ENCODE measurements around the gene NSG2. TPM values are rescaled to one million over a fixed set of nuclear protein-coding genes. Genes with fewer than 3 reads are reported as not detected.

NSG2 gene
- total RNA-seq, 1 donor: not detected

DNA sequence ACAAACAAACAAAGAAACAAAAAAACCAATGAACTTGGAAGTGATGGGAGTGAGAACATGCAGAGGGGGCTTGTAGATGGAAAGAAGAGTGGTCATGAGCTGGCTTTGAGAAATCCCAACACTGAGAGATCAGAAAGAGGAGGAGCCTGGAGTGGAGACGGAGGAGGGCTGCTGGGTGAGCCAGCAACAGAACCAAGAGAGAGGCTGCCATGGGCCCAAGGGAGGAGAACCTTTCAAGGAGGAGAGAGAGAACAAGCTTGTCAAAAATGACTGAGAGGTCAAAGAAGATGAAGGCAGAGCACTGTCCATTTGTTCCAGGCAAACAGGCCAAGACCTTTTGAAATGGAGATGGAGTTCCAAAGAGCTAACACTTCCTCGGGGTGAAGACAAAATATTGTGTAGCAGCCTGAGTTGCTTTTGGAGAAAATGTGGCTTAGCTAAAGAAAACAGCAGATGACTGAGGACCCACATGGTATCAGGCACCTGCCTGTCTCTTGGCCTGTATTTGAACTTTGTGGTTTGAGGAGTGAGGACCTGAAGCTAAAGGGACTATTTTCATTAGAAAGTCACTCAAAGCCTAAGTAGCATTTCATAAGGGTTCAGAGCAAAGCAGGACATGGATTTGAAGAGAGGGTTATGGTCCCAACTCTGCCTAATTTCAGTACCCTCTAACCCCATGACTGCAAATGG lies 13.1 kb downstream of the NSG2 start:
- no peaks in the 10 kb centered on the region for H3K79me2 ChIP-seq (ENCODE audit: insufficient read depth, low read length)
- H3K27ac ChIP-seq (ENCODE audit: low read depth, low read length): no peak overlapping the region
- TF ChIP-seq, protein P1, sequence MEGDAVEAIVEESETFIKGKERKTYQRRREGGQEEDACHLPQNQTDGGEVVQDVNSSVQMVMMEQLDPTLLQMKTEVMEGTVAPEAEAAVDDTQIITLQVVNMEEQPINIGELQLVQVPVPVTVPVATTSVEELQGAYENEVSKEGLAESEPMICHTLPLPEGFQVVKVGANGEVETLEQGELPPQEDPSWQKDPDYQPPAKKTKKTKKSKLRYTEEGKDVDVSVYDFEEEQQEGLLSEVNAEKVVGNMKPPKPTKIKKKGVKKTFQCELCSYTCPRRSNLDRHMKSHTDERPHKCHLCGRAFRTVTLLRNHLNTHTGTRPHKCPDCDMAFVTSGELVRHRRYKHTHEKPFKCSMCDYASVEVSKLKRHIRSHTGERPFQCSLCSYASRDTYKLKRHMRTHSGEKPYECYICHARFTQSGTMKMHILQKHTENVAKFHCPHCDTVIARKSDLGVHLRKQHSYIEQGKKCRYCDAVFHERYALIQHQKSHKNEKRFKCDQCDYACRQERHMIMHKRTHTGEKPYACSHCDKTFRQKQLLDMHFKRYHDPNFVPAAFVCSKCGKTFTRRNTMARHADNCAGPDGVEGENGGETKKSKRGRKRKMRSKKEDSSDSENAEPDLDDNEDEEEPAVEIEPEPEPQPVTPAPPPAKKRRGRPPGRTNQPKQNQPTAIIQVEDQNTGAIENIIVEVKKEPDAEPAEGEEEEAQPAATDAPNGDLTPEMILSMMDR (IDR thresholded peaks at IDR 0.05; ENCODE audit: extremely low read depth, low read depth, low read length): no peak
- H2AFZ ChIP-seq (ENCODE audit: low read length): no peak overlapping the region
- H3K36me3 ChIP-seq (ENCODE audit: insufficient read depth, low read length): no peaks in the 10 kb centered on the region
- no peak for DNase-seq (ENCODE audit: insufficient read length, low spot score, missing footprints)
- no peaks in the 10 kb centered on the region for H3K27me3 ChIP-seq (ENCODE audit: insufficient read depth, low read length)
- H4K20me1 ChIP-seq (ENCODE audit: insufficient read depth, low read length): no peaks in the 10 kb centered on the region
- H3K9me3 ChIP-seq (ENCODE audit: low read depth, low read length): no peaks in the 10 kb centered on the region
- H3K4me3 ChIP-seq (ENCODE audit: insufficient read depth, low read length): no peak overlapping the region
- no peak overlapping the region for H3K4me2 ChIP-seq (ENCODE audit: insufficient read depth, low read length)
- no peaks in the 10 kb centered on the region for H3K4me1 ChIP-seq (ENCODE audit: insufficient read depth, low read length)

DNA sequence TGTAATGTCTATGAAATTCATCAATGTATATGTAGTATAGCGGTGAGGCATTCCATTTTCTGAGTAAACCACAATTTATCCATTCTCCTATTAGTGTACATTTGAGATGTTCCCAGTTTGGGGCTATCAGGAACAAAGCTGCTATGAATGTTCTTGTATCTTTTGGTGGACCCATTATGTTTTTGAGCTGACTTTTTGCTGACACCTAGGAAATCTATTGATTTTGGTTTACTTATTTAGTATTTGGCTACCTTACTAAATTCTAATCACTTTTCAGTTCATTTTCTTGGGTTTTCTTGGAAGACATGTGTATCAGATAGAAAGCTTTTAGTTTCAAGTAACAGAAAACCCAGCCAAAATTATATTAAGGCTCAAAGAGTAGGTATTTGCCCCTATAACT lies 13.7 kb downstream of the NSG2 start:
- no peaks in the 10 kb centered on the region for H4K20me1 ChIP-seq (ENCODE audit: insufficient read depth, low read length)
- H2AFZ ChIP-seq (ENCODE audit: low read length): no peak overlapping the region
- H3K4me2 ChIP-seq (ENCODE audit: insufficient read depth, low read length): no peak overlapping the region
- no peak overlapping the region for H3K4me3 ChIP-seq (ENCODE audit: insufficient read depth, low read length)
- no peaks in the 10 kb centered on the region for H3K36me3 ChIP-seq (ENCODE audit: insufficient read depth, low read length)
- no peaks in the 10 kb centered on the region for H3K79me2 ChIP-seq (ENCODE audit: insufficient read depth, low read length)
- H3K9me3 ChIP-seq (ENCODE audit: low read depth, low read length): no peaks in the 10 kb centered on the region
- TF ChIP-seq, protein P1 (IDR thresholded peaks at IDR 0.05; ENCODE audit: extremely low read depth, low read depth, low read length): no peak
- H3K4me1 ChIP-seq (ENCODE audit: insufficient read depth, low read length): no peaks in the 10 kb centered on the region
- H3K27me3 ChIP-seq (ENCODE audit: insufficient read depth, low read length): no peaks in the 10 kb centered on the region
- DNase-seq (ENCODE audit: insufficient read length, low spot score, missing footprints): no peak
- no peak overlapping the region for H3K27ac ChIP-seq (ENCODE audit: low read depth, low read length)

DNA sequence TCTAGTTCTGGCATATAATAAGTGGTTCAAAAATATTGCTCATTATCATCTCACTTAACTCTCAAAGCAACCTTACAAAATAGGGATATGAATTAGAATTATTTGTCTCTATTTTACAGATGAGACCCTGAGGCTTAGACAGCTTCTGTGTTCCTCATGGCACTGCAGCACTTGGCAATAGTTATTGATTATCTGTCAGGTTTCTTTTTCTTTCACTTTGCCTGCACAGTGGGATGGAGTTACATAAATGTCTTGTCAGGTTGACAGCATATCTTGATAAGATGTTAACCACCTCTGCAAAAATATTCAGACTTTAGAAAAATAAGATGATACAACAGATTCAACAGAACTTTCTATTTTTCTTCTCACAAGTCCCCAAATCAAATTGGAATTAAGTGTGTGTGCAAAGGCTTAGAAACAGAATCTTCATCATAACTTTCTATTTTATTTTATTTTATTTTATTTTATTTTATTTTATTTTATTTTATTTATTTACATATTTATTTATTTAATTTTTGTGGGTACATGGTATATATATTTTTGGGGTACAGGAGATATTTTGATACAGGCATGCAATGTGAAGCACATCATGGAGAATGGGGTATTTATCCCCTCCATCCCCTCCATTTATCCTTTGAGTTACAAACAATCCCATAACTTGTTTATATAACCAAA lies 17.7 kb downstream of the NSG2 start:
- Histone ChIP-seq H2AFZ (ENCODE audit: low read length) (no peak overlapping the region), H3K79me2 (ENCODE audit: insufficient read depth, low read length) (no peaks in the 10 kb centered on the region), H3K27ac (ENCODE audit: low read depth, low read length) (no peak overlapping the region), H3K9me3 (ENCODE audit: low read depth, low read length) (no peaks in the 10 kb centered on the region), H3K4me2 (ENCODE audit: insufficient read depth, low read length) (no peak overlapping the region), H3K4me3 (ENCODE audit: insufficient read depth, low read length) (no peak overlapping the region), H4K20me1 (ENCODE audit: insufficient read depth, low read length) (no peaks in the 10 kb centered on the region), H3K27me3 (ENCODE audit: insufficient read depth, low read length) (no peaks in the 10 kb centered on the region), H3K36me3 (ENCODE audit: insufficient read depth, low read length) (no peaks in the 10 kb centered on the region), H3K4me1 (ENCODE audit: insufficient read depth, low read length) (no peaks in the 10 kb centered on the region)
- DNase-seq (ENCODE audit: insufficient read length, low spot score, missing footprints): no peak
- TF ChIP-seq, protein P1 (IDR thresholded peaks at IDR 0.05; ENCODE audit: extremely low read depth, low read depth, low read length): no peak

DNA sequence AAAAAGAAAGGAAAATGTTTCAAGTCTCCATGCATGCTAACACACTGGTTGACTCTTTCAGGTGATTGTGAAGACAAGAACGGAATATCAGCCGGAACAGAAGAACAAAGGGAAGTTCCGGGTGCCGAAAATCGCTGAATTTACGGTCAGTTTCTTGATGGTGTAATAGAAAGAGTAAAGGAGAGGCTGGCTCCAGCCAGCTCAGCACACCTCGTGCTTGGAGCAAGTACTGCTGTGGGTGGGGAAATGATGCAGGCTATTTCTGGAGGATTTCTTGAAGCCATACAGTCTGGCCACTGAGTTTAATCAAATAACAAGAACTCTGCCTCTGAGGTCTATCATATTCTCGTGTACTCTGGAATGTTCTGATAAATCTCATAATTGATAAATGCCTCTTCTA lies 18.7 kb downstream of the NSG2 start:
- Histone ChIP-seq H3K4me2 (ENCODE audit: insufficient read depth, low read length) (no peak overlapping the region), H3K27me3 (ENCODE audit: insufficient read depth, low read length) (no peaks in the 10 kb centered on the region), H3K27ac (ENCODE audit: low read depth, low read length) (no peak overlapping the region), H4K20me1 (ENCODE audit: insufficient read depth, low read length) (no peaks in the 10 kb centered on the region), H3K4me1 (ENCODE audit: insufficient read depth, low read length) (no peaks in the 10 kb centered on the region), H3K4me3 (ENCODE audit: insufficient read depth, low read length) (no peak overlapping the region), H3K79me2 (ENCODE audit: insufficient read depth, low read length) (no peaks in the 10 kb centered on the region), H2AFZ (ENCODE audit: low read length) (no peak overlapping the region), H3K36me3 (ENCODE audit: insufficient read depth, low read length) (no peaks in the 10 kb centered on the region), H3K9me3 (ENCODE audit: low read depth, low read length) (no peaks in the 10 kb centered on the region)
- TF ChIP-seq, protein P1 (IDR thresholded peaks at IDR 0.05; ENCODE audit: extremely low read depth, low read depth, low read length): no peak
- no peak for DNase-seq (ENCODE audit: insufficient read length, low spot score, missing footprints)

All from osteoblast (primary cell).